GM10266 (cell line): Measurements from ENCODE around the gene NSRP1.

Experiments
- DNase-seq: peaks from one replicate; pipeline ENCODE4 v3.0.0; 2012; ENCODE audit errors: extremely low spot score
- CTCF ChIP-seq: IDR thresholded peaks from 2 replicates; pipeline ENCODE4 v1.5.1; 2012; ENCODE audit warnings: mild to moderate bottlenecking, low read depth; ENCODE audit not compliant: control insufficient read depth, insufficient read depth; ENCODE audit errors: missing control alignments

The NSRP1 gene

GRCh38 chr17:30186761-30187160, 70.1 kb downstream of the NSRP1 start:
- no peak for DNase-seq
- TF ChIP-seq CTCF: no peak

- TF ChIP-seq CTCF: no peak
- no peak for DNase-seq
Measured at GRCh38 chr17:30187573-30187972, 71.0 kb downstream of the NSRP1 start.

- TF ChIP-seq CTCF: no peak
- DNase-seq: no peak
Measured at GRCh38 chr17:30188211-30188939, 71.8 kb downstream of the NSRP1 start.

- DNase-seq: no peak
- no peak for TF ChIP-seq CTCF
Measured at GRCh38 chr17:30191072-30191471, 74.5 kb downstream of the NSRP1 start.

- no peak for TF ChIP-seq CTCF
- DNase-seq: no peak
Measured at GRCh38 chr17:30196504-30196903, 79.9 kb downstream of the NSRP1 start.

GRCh38 chr17:30197416-30197815, 80.8 kb downstream of the NSRP1 start:
- no peak for DNase-seq
- no peak for TF ChIP-seq CTCF

- DNase-seq: no peak
- no peak for TF ChIP-seq CTCF
Measured at GRCh38 chr17:30199600-30199999, 83.0 kb downstream of the NSRP1 start.
